Stimulated activated CD8-positive, alpha-beta memory T cell treated with anti-CD3 and anti-CD28 coated beads, Interleukin-2, amount 100 ng/mL, for 1 hour (primary cell): ENCODE data around the gene SP9.

Experiments
- DNase-seq, 2 donors: peaks; one replicate each; pipeline ENCODE4 v3.0.0-alpha.2; 2020; ENCODE audit warnings: low read depth in 2 of 2

The SP9 gene

DNA sequence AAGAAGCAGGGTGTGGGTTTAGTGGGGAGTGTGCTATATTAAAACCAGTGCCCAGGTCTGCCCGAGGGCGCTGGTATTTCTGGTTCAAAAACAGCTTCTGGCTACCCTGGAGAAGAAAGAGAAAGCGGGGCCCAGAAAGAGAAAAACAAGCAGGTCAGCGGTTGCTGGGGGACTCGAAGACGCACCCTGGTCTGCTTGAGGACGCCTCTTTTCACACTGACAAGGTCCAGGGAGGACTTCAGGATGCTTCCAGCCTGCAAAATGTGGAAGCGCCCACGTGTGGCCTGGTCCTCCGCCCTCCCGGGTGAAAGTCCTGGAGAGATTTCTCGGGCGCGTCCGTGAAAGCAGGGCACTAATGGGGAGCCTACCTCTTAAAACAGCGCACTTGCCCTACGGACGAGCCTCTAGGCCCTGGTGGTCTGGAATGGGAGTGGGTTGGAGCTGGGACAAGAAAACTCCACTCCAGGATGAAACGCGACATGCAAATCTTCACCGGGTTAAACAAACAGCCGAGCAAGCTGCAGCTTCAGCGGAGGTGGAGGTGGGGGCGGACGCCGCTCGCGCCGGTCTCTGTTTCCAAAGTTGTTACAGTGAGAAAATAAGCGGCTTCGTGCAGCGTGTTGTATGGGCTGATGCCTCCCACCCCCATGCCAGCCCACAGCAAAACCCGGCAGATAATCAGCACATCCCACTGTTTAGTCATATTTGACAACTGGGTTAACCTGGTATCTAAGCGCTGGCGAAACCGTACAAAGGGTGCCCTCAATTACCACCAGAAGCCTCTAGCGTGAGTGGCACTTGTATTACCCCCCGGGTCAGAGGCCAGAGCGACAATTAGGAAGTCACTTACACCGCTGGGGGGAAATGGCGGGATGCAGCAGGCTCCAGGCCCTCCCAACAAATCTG is 1.1 kb upstream of the SP9 start:
- DNase-seq = no peak

DNA sequence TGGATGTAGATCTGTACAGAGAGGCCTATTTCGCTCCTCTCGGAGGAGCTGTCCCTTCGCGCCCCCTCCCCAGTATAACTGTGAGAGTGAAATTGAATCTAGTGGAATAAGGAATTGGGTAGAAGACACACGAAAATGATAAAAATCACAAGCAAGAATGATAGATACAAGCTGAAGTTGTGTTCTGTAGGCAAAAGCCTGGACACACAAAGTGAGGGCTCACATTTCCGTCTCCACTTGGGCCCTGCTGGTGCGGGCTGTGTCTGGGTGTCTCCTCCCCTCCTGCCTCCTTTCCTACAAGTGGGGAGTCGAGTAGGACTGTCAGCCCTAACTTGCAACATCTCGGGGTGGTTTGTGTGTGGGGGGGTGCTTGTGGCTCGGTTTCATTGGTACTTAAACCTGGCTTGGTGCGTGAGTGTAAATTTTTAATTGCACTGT is 457 bp upstream of the SP9 start:
- DNase-seq = no peak

DNA sequence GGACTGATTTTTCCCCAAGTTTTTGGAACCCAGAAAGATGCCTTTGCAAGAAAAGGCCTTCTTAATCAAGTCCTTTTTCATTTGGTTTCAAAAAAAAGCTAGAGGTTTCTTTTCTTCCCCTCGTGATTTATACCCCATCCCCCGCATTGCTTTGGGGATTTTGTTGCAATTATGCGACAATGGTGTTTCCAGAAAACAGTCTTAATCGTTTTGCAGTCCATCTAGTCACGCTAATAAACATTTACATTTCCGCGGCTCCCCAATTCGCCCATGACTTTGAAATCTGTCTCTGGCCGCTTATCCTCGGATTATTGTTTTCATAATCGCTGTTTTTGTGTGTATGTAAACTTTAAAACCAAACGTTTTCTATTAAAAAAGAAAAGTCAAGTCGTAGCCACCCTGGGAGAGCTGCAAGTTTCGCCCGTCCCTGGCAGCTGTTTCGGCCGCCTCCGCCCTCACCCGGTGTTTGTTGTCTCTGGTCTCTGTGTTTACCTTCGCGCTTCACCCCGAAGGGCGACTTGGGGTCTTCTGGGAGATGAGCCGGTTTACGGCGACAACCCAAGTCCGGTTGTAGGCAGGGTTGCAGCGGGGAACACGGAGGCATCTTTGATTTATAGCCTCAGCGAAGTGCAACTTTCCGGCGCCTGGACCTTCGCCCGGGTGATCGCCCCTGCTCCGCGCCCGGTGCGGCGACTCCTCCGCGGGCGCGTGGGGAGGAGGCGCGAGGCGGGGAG is 667 bp downstream of the SP9 start:
- no peak for DNase-seq

DNA sequence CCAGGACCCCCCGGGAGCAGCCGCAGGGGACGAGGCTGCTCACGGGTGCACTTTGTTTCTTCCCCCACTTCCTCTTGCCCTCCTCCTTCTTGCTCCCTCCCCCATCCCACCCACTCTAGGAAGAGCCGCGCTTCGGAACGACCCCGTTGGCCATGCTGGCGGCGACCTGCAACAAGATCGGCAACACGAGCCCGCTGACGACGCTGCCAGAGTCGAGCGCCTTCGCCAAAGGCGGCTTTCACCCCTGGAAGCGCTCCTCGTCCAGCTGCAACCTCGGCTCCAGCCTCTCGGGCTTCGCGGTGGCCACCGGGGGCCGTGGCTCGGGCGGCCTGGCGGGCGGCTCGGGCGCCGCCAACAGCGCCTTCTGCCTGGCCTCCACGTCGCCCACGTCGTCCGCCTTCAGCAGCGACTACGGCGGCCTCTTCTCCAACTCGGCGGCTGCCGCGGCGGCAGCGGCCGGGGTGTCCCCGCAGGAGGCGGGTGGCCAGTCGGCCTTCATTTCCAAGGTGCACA is 1.3 kb downstream of the SP9 start:
- no peak for DNase-seq

DNA sequence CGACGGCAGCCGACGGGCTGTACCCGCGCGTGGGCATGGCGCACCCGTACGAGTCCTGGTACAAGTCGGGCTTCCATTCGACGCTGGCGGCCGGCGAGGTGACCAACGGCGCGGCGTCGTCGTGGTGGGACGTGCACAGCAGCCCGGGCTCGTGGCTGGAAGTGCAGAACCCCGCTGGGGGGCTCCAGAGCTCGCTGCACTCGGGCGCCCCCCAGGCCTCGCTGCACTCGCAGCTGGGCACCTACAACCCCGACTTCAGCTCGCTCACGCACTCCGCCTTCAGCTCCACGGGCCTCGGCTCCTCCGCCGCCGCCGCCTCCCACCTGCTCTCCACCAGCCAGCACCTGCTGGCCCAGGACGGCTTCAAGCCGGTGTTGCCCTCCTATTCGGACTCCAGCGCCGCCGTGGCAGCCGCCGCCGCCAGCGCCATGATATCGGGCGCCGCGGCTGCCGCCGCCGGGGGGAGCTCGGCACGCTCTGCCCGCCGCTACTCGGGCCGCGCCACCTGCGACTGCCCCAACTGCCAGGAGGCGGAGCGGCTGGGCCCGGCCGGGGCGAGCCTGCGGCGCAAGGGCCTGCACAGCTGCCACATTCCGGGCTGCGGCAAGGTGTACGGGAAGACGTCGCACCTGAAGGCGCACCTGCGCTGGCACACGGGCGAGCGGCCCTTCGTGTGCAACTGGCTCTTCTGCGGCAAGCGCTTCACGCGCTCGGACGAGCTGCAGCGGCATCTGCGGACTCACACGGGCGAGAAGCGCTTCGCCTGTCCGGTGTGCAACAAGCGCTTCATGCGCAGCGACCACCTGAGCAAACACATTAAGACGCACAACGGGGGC is 2.0 kb downstream of the SP9 start:
- no peak for DNase-seq

DNA sequence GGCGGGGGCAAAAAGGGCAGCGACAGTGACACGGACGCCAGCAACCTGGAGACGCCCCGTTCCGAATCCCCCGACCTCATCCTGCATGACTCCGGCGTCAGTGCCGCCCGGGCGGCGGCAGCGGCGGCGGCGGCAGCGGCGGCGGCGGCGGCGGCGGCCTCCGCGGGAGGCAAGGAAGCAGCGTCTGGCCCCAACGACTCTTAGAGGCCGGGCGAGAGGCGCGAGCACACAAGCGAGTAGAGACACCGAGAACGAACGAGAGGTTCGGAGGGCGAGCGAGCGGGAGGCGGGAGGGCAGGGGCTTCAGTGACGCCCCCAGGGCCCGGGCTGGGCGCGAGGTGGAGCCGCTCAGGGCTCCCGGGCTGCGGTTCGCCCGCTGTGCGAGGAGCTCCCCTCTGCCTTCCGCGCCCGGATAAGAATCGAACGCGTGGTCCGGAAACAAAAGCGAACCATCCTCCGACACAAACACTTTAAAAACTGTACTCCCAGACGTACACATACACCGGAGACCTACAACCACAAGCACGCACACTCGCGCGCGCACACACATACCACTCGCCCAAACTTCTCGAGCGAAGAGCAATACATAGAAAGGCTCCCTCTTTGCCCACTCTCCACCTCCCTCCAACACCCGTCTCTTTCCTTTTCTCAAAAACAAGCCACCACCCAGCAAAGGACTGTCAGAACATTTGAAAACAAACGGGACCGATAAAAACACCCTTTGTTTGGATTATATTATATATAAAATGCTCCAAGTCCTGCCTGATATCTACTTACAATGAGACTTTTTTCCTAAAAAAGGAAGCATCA is 2.8 kb downstream of the SP9 start:
- no peak for DNase-seq

DNA sequence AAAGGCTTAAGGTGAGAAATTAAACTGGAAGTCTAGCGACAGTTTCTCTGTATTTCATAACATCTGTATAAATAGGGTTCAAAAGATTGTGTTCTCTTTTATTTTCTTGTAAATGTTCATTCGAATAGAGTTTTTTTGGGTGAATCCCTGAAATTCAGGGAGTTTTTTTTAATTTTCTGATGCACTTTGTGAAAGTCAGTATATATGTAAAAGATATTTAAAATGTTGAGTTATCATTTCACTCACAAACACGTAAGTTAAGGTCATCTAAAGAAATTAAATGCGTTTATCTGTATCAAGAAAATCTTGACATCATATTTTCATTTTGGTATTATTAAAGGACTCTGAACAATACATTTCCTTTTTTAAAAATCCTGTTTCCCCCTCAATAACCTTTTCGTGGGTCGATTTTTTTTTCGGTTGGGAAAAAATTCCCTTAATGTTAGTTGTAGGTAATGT is 3.4 kb downstream of the SP9 start:
- no peak for DNase-seq

DNA sequence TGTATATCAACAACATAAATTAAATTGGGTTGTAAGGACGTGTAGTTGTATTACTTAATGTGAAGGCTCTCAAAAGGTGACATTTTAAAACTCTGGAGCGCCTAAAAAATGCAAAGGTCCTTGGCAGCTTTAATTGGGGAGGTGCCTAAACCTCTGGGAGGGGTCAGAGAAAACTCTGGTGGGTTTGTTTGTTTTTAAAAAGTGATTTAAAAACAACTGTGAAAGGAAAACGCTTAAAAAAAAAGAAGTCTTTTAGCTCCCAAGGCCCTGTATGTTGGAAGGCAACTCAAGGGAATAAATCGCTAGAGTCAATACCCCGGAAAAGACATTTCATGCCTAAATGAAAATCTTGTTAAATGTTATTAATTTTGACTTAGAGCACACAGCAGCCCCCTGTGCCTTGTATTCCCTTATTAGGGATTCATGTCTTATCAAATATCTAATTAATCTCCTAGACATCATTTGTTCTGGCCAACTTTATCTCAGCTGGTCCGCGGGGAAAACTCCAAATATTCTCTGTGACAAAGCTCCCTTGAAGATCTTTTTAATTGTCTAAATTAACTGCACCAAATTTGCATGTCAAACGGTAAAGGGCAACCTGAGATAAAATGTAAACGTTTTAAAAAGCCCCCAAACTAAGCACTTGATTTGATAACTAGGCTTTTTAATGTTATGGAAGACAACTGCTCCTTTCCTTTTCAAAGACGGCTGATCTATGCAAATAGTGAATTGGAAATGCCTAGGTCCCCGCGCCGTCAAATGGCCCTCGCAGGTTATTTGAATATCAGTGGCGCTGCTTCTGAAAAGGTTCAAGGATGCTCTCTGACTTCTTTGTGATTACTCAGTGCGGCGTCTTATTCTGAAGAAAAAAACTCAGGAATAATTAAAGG is 4.2 kb downstream of the SP9 start:
- no peak for DNase-seq

DNA sequence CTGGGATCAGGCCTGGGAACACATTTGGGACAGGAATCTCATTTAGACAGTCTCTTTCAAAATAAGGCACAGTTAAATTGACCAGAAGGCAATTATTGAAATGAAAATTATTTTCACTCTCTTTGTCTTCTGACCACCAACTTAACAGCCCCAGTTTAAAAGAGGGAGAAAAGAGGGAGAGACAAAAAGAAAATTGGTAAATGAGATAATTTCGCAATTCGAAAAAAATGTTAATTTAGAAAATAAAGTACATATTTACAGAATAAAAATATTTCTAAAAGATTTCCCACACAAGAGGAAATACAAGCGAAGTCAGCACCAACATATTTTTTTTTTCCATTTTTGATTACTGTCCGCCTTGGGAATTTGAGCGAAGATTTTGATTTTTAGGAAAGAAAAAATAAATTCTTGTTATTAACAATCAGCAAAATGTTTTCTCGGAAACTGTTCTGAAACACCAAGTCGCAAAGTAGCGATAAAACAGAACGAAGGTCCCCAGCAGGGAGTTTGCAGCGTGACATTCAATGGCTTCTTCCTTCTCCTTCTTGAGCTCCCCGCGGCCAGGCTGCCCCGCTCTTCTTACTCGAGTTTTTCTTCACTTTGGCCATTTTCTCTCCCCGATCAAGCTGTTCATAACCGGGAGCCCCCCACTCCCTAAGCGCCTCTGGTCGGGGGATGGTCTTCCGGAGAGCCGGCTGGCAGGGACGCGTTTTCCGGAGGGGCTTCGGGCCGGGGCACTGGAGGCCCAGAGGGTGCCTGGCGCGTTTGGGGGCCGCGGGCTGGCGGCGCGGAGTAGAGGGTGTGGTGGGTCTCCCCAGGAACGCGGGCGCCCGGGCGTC is 5.0 kb downstream of the SP9 start:
- no peak for DNase-seq

DNA sequence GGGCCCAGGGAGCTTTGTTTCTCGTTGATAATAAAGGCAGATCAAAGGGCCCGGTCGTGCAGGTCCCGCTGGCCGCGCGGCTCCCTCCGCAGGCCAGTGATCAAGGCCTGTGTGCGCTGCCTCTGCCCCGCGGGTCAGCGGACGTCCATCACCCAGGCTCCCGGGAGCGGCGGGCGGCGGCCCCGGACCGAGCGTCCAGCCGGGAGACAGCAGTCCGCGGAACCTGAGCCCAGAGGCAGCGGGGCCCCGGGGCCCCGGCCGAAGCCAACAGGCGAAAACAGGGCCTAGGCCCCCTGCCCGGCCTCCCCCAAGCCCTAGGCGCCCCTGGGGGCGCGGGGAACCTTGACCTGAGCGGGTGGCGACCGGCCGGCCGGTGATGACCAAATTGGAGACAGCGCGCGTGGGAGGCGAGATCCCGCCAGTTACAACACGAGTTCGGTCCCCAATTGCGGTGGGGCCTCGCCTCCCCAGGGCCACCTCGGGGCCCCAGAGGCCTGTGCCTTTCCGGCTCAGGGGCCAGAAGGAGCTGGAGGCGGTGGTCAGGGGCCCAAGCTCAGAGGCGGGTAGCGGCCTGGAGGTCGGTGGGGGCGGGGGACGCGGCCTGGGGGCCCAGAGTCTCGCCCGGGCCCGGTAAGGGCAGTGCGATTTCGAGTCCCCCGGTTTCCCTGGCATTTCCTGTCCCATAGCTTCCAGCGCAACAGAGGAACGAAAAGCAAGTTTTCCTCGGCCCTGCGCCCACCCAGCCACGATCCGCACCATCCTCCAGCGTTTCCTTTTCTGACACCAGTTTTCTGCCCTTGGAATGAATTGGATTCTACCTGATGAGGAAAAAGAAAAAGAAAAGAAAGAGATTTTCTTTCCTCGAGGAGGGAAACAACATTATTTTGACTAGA is 5.9 kb downstream of the SP9 start:
- no peak for DNase-seq

DNA sequence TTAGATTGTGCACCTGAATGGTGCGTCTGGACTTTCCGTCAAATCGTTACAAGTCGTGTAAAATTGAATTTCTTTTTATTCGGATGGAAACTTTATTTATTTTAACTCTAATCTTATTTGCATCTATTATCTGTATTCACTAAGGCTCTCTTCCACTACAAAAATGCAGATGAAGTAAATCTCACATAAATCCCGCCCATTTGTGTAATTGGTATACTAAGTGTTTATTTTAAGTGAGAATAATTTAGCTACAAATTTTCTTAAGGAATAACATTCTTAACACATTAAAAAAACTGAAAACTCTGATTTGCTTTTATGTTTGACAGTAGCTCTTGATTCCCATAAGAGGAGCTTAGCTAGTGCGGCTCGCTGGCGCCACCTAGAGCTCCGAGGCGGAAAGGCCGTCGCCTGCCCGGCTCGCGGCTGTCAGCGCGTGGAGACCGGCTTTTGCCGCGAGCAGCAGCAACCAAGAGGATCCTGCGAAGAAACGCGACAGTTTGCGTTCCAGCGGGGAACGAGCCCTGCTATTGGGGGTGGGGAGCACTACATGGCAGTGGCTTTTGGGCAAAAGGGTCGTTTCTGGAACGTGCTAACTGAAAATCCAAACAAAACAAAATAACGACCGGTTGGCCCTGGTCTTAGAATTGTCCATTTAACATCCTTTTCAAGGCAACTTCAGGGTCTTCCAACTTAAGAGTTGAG is 6.7 kb downstream of the SP9 start:
- DNase-seq = peak; percentile 79 to 81

DNA sequence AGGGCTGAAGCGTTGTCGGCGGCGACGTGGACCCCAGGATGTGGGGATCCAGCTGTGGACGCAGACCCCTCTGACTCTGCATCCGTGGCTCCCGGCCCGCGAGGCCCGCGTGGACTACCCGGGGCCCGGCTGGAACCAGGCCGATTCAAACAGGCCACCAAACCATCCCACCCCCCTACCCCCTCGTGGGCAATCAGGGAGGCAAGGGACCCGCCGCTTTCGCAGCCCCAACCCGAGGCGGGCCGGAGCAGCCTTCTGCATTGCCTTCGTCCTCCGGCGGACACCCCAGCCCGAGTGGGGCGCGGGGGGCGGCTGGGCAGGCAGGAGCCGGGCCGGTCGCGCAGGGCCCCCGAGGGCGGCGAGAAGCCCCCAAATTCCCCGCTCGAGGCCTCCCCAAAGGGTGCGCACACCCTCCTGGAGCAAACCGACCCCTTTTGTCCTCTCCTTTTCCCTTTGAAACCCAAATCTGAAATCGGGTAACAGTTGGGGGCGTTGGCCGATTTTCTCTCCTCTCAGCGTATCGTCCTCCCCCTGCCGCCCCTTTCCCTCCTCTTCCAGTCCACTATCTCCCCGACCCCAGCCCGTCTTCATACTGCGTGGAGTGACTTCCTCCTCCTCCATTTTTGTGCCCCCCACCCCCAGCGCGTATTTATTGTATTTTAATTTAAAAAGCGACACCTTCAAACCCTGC is 7.4 kb downstream of the SP9 start:
- DNase-seq = no peak

DNA sequence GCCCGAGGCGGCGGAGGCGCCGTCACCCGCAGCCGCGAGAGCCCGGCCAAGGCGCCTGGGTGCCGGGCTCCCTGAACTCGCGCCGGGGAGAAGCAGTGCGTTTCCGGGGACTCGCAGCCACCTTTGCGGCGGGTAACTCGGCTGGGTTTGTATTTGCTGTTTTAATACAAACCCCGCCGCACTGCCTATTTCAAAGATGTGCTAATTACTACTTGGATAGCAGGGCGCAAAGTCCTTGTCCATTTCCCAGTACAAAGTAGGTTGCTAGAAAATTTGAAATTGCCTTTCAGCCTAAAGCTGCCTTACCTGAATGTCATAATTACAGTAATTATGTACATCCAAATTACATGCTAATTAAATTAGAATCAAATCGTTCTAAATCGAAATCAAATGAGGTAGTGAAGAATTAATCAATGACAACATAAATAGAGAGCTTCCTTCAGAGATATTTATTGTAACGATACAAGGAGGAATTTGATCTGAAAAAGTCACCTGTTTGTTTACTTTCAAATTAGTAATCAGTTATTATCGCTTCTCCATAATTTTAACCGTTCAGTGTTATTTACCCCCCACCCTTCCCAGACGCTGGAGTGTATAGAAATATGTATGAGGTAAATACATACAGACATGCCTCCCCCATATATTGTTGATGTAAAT is 8.1 kb downstream of the SP9 start:
- no peak for DNase-seq

DNA sequence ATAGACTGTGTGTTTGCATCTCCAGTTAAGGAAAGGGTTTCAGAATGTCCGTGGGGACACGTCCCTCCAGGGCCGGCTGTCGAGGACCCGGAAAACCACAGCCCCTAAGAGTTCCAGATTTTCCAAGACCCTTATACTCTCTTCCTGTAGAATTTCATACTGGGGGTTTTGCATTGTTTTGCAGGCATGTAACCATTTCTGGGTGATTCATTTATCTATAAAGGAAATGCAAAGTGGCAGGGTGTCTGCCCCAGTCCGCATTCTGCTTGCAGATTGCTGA is 8.5 kb downstream of the SP9 start:
- no peak for DNase-seq

DNA sequence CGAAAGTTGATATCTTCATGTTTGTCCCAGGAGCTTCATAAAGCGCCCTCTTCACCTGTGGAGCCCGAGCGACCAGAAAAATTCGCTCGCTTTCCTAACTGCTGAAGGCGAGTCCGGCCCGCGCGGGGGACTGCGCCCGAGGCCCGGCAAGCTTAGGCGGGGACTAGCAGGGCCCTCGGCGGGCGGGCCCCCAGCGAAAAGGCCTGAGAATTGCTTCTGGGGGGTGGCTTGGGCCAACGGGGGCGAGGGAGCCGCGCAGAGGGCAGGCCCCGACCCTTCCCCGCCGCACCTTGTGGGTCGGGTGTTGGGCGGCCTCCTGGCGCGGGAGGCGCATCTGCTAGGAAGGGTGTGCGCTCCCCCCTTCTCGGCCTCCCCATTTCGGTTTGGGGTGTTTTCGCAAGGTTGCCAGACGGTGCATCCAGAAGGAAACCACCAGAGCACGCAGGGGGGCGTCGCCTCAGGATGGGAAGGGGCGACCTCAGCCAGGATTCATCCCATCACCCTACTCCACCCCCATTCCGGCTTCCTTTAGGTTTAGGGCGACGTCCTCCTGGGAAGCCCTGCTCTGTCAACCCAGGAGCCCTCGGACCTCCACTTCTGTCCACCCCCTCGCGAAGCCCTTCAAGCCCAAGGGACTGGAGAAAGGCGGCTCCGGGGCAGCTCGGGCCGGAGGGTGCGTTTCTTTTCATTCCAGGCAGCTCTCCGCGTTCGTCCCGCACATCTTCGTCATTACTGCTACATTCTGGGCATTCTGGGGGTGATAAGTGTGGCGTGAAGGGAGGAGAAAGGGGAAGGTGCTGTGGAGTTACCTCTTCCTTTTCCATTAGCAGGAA is 9.1 kb downstream of the SP9 start:
- DNase-seq = no peak
